ENCODE data around the gene CD74. TPM values are rescaled to one million over a fixed set of nuclear protein-coding genes. Genes with fewer than 3 reads are reported as not detected.
A peak's percentile ranks its signal among the peaks of the same experiment; 100 is the strongest.

CD74 gene
- total RNA-seq = 1,110 TPM
- 1,000 to 10,000 TPM in 1 of 4 donors, 100 to 1,000 TPM in 3; 664 to 1,266 (median 896) TPM for polyA plus RNA-seq

DNA sequence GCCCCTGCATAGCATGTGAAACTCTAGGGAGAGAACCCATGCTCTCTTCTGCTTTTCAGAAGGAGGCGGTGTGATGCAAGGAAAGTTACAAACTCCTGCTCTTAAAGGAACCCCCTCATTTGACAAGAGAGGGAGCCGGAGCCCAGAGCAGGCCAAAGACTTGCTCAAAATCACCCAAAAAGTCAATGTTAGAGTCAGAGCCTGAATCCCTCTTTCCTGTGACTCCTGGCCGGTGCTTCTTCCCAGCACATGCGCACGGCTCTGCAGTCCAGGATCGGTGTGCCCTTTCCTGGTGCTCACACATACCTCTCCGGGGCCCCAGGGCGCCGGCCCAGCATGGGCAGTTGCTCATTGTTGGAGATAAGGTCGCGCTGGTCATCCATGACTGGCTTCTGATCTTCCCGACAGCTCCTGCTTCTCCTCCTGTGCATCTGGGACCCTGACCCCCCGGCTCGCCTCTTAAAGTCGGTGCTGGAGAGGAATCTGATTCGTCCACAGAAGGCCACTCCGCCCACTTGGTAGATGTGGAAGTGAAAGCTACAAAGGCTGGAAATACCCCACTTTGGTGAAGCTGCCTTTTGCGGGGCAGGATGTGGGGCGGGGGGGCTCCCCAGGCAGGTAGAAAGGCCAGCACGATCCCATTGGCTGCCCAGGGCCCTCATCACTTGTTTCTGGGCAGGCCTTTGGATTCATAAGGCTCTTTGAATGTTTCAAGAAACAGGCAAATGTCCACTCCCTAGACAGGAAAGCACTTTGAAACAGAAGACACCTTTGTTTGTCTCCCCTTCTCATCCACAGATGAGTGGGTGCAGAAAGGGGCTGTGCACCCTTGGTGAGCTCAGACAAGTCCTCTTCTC is at the start of gene CD74:
Gene CD74, minus strand, starts transcription at position 592 of the 857 bp plus-strand sequence. Its CDS starts 161 bp downstream, at position 431.
- peak within 1 kb of the TSS; percentile 96 to 100 (median 100) for H3K27ac Mint-ChIP-seq
- Histone ChIP-seq H3K27me3 (ENCODE audit: control insufficient read depth, insufficient read depth, low read length) (no peaks in the 10 kb centered on the region), H3K36me3 (ENCODE audit: control insufficient read depth, insufficient read depth, low read length) (peaks cover 1% of the 10 kb centered on the region), H3K4me1 (ENCODE audit: control insufficient read depth, insufficient read depth, low read length, poor library complexity, severe bottlenecking) (peaks cover 51% of the 10 kb centered on the region), H3K27ac (ENCODE audit: insufficient read depth, low read length, poor library complexity, severe bottlenecking) (peak within 1 kb of the TSS; percentile 98), H3K4me3 (ENCODE audit: low read depth, low read length) (peak within 1 kb of the TSS; percentile 95), H3K9me3 (ENCODE audit: control insufficient read depth in 2 of 2, low read length in 2 of 2) (no peaks in the 10 kb centered on the region)
- no peaks in the 10 kb centered on the region for H3K36me3 Mint-ChIP-seq
- no peaks in the 10 kb centered on the region for H3K9me3 Mint-ChIP-seq
- ATAC-seq (ENCODE audit: low read depth in 2 of 2) (peak; percentile 87 to 91), DNase-seq (peak; percentile 92 to 98 (median 94))
- H3K4me1 Mint-ChIP-seq = peaks cover 15 to 49% (median 27%) of the 10 kb centered on the region in 4 donors
- peak within 1 kb of the TSS; percentile 97 to 100 (median 98) for H3K4me3 Mint-ChIP-seq
- peaks cover 7% of the 10 kb centered on the region for H3K27me3 Mint-ChIP-seq

DNA sequence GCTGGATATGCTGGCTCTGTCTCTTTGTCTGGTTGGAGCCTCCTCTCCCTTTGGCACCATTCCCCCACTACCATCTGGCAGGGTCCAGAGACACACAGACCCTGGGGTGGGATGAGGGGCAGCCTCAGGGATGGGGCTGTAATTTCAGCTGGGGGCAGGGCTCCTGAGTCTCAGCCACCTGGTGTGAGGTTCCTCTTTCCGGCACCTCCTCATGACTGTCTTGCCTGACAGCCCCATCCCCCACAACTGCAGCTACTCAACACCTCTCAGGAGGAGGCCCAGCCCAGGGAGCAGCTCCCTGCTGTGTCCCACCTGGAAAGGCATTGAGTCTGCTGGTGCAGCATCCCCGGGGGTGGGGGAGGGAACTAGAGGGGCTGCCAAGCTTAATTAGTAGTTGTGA is 48.5 kb upstream of the CD74 start:
- H3K36me3 Mint-ChIP-seq = no peaks in the 10 kb centered on the region
- H3K9me3 Mint-ChIP-seq = no peaks in the 10 kb centered on the region
- H3K36me3 ChIP-seq (ENCODE audit: control insufficient read depth, insufficient read depth, low read length) = no peaks in the 10 kb centered on the region
- ATAC-seq (ENCODE audit: low read depth in 2 of 2) = no peak
- H3K4me1 ChIP-seq (ENCODE audit: control insufficient read depth, insufficient read depth, low read length, poor library complexity, severe bottlenecking) = no peaks in the 10 kb centered on the region
- H3K27ac Mint-ChIP-seq = no peak overlapping the region
- H3K27me3 Mint-ChIP-seq = peaks cover 12% of the 10 kb centered on the region
- no peak overlapping the region for H3K4me3 ChIP-seq (ENCODE audit: low read depth, low read length)
- DNase-seq = no peak
- no peak overlapping the region for H3K27ac ChIP-seq (ENCODE audit: insufficient read depth, low read length, poor library complexity, severe bottlenecking)
- no peaks in the 10 kb centered on the region for H3K27me3 ChIP-seq (ENCODE audit: control insufficient read depth, insufficient read depth, low read length)
- H3K4me1 Mint-ChIP-seq = peaks cover 0 to 18% (median 6%) of the 10 kb centered on the region in 4 donors
- H3K4me3 Mint-ChIP-seq = no peak overlapping the region
- no peaks in the 10 kb centered on the region for H3K9me3 ChIP-seq (ENCODE audit: control insufficient read depth in 2 of 2, low read length in 2 of 2)

DNA sequence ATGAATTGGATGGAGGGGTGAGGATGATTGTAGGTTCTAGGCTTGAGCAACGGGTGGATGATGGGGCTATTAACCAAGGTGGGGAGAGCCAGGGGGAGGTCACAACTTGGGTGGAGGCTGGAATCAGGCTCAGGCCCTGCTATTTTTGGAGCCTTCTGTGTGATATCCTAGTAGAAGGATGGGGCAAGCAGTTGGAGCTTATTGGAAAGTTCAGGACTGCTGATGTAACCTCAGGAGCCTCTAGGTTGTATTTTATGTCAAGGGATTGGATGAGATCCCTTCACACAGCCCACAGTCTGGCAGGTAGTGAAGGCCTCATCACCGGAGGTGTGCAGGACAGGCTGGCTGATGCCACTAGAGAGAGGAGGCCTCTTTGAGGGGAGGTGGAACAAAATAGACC is 48.1 kb upstream of the CD74 start:
- Mint-ChIP-seq H3K4me3 (no peak overlapping the region), H3K4me1 (peaks cover 0 to 18% (median 6%) of the 10 kb centered on the region in 4 donors), H3K27ac (peak overlapping the region in 1 of 3 donors; percentile 70), H3K27me3 (peaks cover 12% of the 10 kb centered on the region), H3K9me3 (no peaks in the 10 kb centered on the region), H3K36me3 (no peaks in the 10 kb centered on the region)
- H3K9me3 ChIP-seq (ENCODE audit: control insufficient read depth in 2 of 2, low read length in 2 of 2) = no peaks in the 10 kb centered on the region
- H3K4me3 ChIP-seq (ENCODE audit: low read depth, low read length) = no peak overlapping the region
- no peaks in the 10 kb centered on the region for H3K4me1 ChIP-seq (ENCODE audit: control insufficient read depth, insufficient read depth, low read length, poor library complexity, severe bottlenecking)
- DNase-seq (no peak), ATAC-seq (ENCODE audit: low read depth in 2 of 2) (no peak)
- no peak overlapping the region for H3K27ac ChIP-seq (ENCODE audit: insufficient read depth, low read length, poor library complexity, severe bottlenecking)
- no peaks in the 10 kb centered on the region for H3K27me3 ChIP-seq (ENCODE audit: control insufficient read depth, insufficient read depth, low read length)
- no peaks in the 10 kb centered on the region for H3K36me3 ChIP-seq (ENCODE audit: control insufficient read depth, insufficient read depth, low read length)

DNA sequence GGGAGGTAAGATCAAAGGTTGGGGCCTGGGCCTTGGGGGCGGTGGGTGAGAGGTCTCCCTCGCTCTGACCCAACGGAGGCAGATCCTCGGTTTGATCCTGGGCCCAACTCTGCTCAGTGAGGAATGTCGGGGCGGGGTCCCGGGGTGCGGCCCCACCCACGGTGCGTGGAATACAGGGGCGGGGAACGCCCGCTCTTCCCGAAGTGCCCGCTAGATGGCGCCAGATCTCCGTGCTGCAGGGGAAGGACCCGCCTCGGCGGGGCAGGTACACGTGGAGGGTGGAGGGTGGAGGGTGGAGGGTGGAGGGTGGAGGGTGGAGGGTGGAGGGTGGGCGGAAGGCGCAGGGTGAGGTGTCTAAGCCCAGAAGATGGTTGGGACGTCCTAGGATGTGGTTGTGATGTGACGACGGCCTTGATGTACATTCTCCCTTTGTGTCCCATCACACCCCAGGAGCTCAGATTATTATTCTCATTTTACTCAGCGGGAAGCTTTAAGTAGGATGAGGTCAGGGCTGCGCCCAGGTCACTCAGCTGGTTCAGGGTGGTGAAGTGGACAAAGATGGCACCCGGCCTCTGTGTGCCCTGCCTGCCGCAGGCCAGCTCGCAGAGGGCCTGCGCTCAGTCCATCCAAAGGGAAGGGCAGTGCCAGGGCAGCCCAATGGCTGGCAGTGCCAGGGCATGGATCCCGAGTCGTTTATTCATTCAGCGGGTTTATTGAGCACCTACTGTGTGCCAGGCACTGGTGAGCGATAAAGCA is 46.3 kb upstream of the CD74 start:
- ATAC-seq (ENCODE audit: low read depth in 2 of 2) (peak; percentile 88 to 95), DNase-seq (peak; percentile 71 to 79 (median 75))
- Histone ChIP-seq H3K27ac (ENCODE audit: insufficient read depth, low read length, poor library complexity, severe bottlenecking) (no peak overlapping the region), H3K4me3 (ENCODE audit: low read depth, low read length) (no peak overlapping the region), H3K27me3 (ENCODE audit: control insufficient read depth, insufficient read depth, low read length) (no peaks in the 10 kb centered on the region), H3K9me3 (ENCODE audit: control insufficient read depth in 2 of 2, low read length in 2 of 2) (no peaks in the 10 kb centered on the region), H3K36me3 (ENCODE audit: control insufficient read depth, insufficient read depth, low read length) (no peaks in the 10 kb centered on the region), H3K4me1 (ENCODE audit: control insufficient read depth, insufficient read depth, low read length, poor library complexity, severe bottlenecking) (no peaks in the 10 kb centered on the region)
- peak overlapping the region in 1 of 4 donors; percentile 63 for H3K4me3 Mint-ChIP-seq
- peaks cover 0 to 18% (median 6%) of the 10 kb centered on the region in 4 donors for H3K4me1 Mint-ChIP-seq
- H3K27me3 Mint-ChIP-seq = peaks cover 12% of the 10 kb centered on the region
- H3K9me3 Mint-ChIP-seq = no peaks in the 10 kb centered on the region
- no peaks in the 10 kb centered on the region for H3K36me3 Mint-ChIP-seq
- peak overlapping the region in 1 of 3 donors; percentile 79 for H3K27ac Mint-ChIP-seq

DNA sequence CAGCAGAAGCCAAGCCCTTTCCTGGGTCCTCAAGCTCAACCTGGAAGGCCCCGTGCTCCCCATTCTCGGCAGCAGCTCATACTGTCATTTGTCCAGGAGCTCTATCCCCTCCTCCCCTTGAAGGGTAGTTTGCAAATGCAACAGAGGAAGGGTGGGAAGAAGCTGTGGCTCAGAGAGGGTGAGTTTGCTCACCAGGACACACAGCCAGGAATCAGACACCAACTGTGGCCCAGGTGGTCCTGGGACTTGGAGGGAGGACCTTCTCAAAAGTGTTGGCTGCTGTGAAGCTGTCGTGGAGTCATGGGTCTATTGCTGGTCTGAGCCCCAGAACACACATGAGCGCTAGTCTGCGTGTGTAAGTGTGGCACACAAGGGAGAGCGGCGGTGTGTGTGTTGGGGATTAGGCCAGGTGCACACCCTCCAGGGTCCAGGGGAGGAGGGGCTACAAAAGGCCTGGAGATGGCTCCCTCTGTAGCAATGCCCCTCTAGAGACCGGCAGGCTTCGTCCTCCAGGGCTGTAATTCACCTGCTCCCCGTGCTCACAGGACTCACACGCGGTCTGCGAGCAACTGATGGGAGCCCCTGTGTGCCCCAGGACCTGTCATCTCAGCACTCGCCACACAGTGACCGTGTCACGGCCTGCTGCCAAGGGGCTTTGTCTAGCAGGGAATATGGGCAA is 45.0 kb upstream of the CD74 start:
- no peak overlapping the region for H3K4me3 ChIP-seq (ENCODE audit: low read depth, low read length)
- no peak overlapping the region for H3K27ac ChIP-seq (ENCODE audit: insufficient read depth, low read length, poor library complexity, severe bottlenecking)
- H3K4me1 ChIP-seq (ENCODE audit: control insufficient read depth, insufficient read depth, low read length, poor library complexity, severe bottlenecking) = no peaks in the 10 kb centered on the region
- Mint-ChIP-seq H3K36me3 (no peaks in the 10 kb centered on the region), H3K27me3 (peaks cover 12% of the 10 kb centered on the region), H3K4me1 (peaks cover 0 to 18% (median 6%) of the 10 kb centered on the region in 4 donors), H3K27ac (peak overlapping the region in 1 of 3 donors; percentile 38), H3K9me3 (no peaks in the 10 kb centered on the region), H3K4me3 (peak overlapping the region in 1 of 4 donors; percentile 52)
- DNase-seq (no peak), ATAC-seq (ENCODE audit: low read depth in 2 of 2) (no peak)
- no peaks in the 10 kb centered on the region for H3K36me3 ChIP-seq (ENCODE audit: control insufficient read depth, insufficient read depth, low read length)
- H3K9me3 ChIP-seq (ENCODE audit: control insufficient read depth in 2 of 2, low read length in 2 of 2) = no peaks in the 10 kb centered on the region
- H3K27me3 ChIP-seq (ENCODE audit: control insufficient read depth, insufficient read depth, low read length) = no peaks in the 10 kb centered on the region

DNA sequence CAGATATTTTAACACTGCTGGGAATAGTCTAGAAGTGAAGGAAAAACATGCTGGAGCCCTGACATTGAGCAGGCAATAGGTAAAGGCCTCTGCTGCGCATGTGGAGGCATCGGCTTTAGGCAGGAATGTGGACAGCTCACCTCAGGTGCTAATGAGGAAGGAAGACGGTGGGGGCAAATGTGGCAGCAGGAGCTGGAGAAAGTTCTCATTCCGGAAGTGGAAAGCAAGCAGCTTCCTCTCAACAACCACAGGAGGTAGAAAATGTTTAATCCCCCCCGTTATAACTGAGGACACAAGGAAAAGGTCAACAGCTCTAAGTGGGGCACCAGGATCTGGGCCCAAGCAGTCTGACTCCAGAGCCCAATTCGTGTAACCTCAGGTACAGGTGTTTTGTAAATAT is 44.4 kb upstream of the CD74 start:
- no peak overlapping the region for H3K27ac ChIP-seq (ENCODE audit: insufficient read depth, low read length, poor library complexity, severe bottlenecking)
- Mint-ChIP-seq H3K27ac (peak overlapping the region in 1 of 3 donors; percentile 38), H3K4me1 (peaks cover 0 to 18% (median 6%) of the 10 kb centered on the region in 4 donors), H3K4me3 (peak overlapping the region in 1 of 4 donors; percentile 33), H3K27me3 (peaks cover 12% of the 10 kb centered on the region), H3K9me3 (no peaks in the 10 kb centered on the region), H3K36me3 (no peaks in the 10 kb centered on the region)
- no peak for ATAC-seq (ENCODE audit: low read depth in 2 of 2)
- no peaks in the 10 kb centered on the region for H3K4me1 ChIP-seq (ENCODE audit: control insufficient read depth, insufficient read depth, low read length, poor library complexity, severe bottlenecking)
- H3K27me3 ChIP-seq (ENCODE audit: control insufficient read depth, insufficient read depth, low read length) = no peaks in the 10 kb centered on the region
- no peaks in the 10 kb centered on the region for H3K9me3 ChIP-seq (ENCODE audit: control insufficient read depth in 2 of 2, low read length in 2 of 2)
- H3K36me3 ChIP-seq (ENCODE audit: control insufficient read depth, insufficient read depth, low read length) = no peaks in the 10 kb centered on the region
- H3K4me3 ChIP-seq (ENCODE audit: low read depth, low read length) = no peak overlapping the region
- DNase-seq = no peak

DNA sequence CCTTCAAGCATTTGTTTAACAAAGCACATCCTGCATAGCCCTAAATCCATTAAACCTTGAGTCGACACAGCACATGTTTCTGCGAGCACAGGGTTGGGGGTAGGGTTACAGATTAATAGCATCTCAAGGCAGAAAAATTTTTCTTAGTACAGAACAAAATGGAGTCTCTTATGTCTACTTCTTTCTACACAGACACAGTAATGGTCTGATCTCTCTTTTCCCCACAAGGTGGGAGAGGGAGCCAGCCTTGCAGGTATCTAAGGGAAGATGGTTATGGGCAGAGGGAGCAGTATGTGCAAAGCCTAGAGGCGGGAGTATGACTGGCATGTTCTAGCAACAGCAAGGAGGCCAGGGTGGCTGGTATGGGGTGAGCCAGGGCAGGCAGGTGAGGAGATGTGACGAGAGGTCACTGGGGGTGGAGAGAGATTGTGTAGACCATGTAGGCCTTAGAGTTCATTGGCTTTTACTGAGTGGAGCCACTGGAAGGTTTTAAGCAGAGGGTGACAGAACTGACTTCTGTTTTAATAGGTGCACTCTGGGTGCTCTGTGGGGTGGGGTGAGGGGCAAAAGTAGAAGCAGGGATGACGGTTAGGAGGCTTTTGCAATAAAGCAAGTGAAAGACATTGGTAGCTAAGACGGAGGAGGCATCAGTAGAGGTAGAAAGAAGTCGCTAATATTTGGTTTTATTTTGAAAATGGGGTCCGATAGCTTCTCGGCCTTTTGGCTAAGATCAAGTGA is 42.0 kb upstream of the CD74 start:
- H3K9me3 ChIP-seq (ENCODE audit: control insufficient read depth in 2 of 2, low read length in 2 of 2) = no peaks in the 10 kb centered on the region
- H3K27ac ChIP-seq (ENCODE audit: insufficient read depth, low read length, poor library complexity, severe bottlenecking) = no peak overlapping the region
- Mint-ChIP-seq H3K27ac (no peak overlapping the region), H3K9me3 (peaks cover 0 to 1% (median 0%) of the 10 kb centered on the region in 7 donors), H3K4me3 (no peak overlapping the region), H3K4me1 (peaks cover 0 to 22% (median 10%) of the 10 kb centered on the region in 4 donors), H3K27me3 (peaks cover 19% of the 10 kb centered on the region), H3K36me3 (no peaks in the 10 kb centered on the region)
- no peaks in the 10 kb centered on the region for H3K4me1 ChIP-seq (ENCODE audit: control insufficient read depth, insufficient read depth, low read length, poor library complexity, severe bottlenecking)
- H3K27me3 ChIP-seq (ENCODE audit: control insufficient read depth, insufficient read depth, low read length) = no peaks in the 10 kb centered on the region
- DNase-seq (no peak), ATAC-seq (ENCODE audit: low read depth in 2 of 2) (no peak)
- H3K36me3 ChIP-seq (ENCODE audit: control insufficient read depth, insufficient read depth, low read length) = no peaks in the 10 kb centered on the region
- no peak overlapping the region for H3K4me3 ChIP-seq (ENCODE audit: low read depth, low read length)
